Karpas-422 (cell line): ENCODE results near the gene NASP. TPM values are rescaled to one million over a fixed set of nuclear protein-coding genes. Genes with fewer than 3 reads are reported as not detected.

Experiments used
- DNase-seq: peaks from one replicate; pipeline ENCODE4 v3.0.0-alpha.2; 2015
- H2AFZ ChIP-seq: fragments of 200-600 bp; sonication (generic); 2 replicates; pipeline ENCODE4 v1.6.1; 2014; ENCODE audit warnings: antibody characterized with exemption, low read length, mixed read lengths
- H3K27ac ChIP-seq: fragments of 200-600 bp; sonication (generic); 2 replicates; pipeline ENCODE4 v1.5.1; 2014; ENCODE audit warnings: mild to moderate bottlenecking, low read length, moderate library complexity
- H3K27me3 ChIP-seq: fragments of 200-600 bp; sonication (generic); 2 replicates; pipeline ENCODE4 v1.6.1; 2014; ENCODE audit warnings: low read length, mixed read lengths
- H3K36me3 ChIP-seq: fragments of 200-600 bp; sonication (generic); 2 replicates; pipeline ENCODE4 v1.6.1; 2014; ENCODE audit warnings: low read length, mixed read lengths; ENCODE audit not compliant: insufficient read depth
- H3K4me1 ChIP-seq: fragments of 200-600 bp; sonication (generic); 2 replicates; pipeline ENCODE4 v1.6.1; 2014; ENCODE audit warnings: mild to moderate bottlenecking, low read length, mixed read lengths
- H3K4me2 ChIP-seq: fragments of 200-600 bp; sonication (generic); 2 replicates; pipeline ENCODE4 v1.6.1; 2014; ENCODE audit warnings: low read length, low read depth, mild to moderate bottlenecking; ENCODE audit not compliant: poor library complexity, severe bottlenecking
- H3K4me3 ChIP-seq: fragments of 200-600 bp; sonication (generic); 2 replicates; pipeline ENCODE4 v1.5.1; 2014; ENCODE audit warnings: mild to moderate bottlenecking, antibody characterized with exemption, low read length, mixed read lengths
- H3K79me2 ChIP-seq: fragments of 200-600 bp; sonication (generic); 2 replicates; pipeline ENCODE4 v1.6.1; 2014; ENCODE audit warnings: mild to moderate bottlenecking, low read length, mixed read lengths
- H3K9ac ChIP-seq: fragments of 200-600 bp; sonication (generic); 2 replicates; pipeline ENCODE4 v1.6.0; 2014; ENCODE audit warnings: low read length
- H3K9me2 ChIP-seq: fragments of 200-600 bp; sonication (generic), shearing (Covaris generic); replicated peaks from 2 replicates; pipeline ENCODE4 v1.6.0; 2014; ENCODE audit warnings: mild to moderate bottlenecking, low read length, moderate library complexity; ENCODE audit not compliant: insufficient read depth
- H3K9me3 ChIP-seq: fragments of 300-700, 200-600 bp; sonication (generic); 2 replicates; pipeline ENCODE4 v1.6.1; 2014; ENCODE audit warnings: low read length, mixed read lengths
- H4K20me1 ChIP-seq: fragments of 200-600 bp; sonication (generic); 2 replicates; pipeline ENCODE4 v1.6.1; 2014; ENCODE audit warnings: mild to moderate bottlenecking, antibody characterized with exemption, low read length, low read depth; ENCODE audit not compliant: insufficient read depth
- total RNA-seq: library from RNA; depleted of rRNA; stranded (reverse); fragments of >200 nt; shearing (Covaris generic); gene quantifications from 2 replicates; pipeline ENCODE4 v1.2.3, GENCODE V29; 2014; ENCODE audit warnings: low replicate concordance

NASP gene
- total RNA-seq, 1 experiment from 2014 or later, result 61.8 TPM

GRCh38 chr1:45574105-45574626 is 9.7 kb upstream of the NASP start:
- Histone ChIP-seq H3K9me3 (no peaks in the 10 kb centered on the region), H3K36me3 (peaks cover 15% of the 10 kb centered on the region), H3K9me2 (no peaks in the 10 kb centered on the region), H3K27ac (no peak overlapping the region), H4K20me1 (no peaks in the 10 kb centered on the region), H3K4me2 (no peak overlapping the region), H3K9ac (no peak overlapping the region), H3K4me1 (no peaks in the 10 kb centered on the region), H3K27me3 (no peaks in the 10 kb centered on the region), H3K79me2 (no peaks in the 10 kb centered on the region), H2AFZ (no peak overlapping the region), H3K4me3 (no peak overlapping the region)
- no peak for DNase-seq

GRCh38 chr1:45583264-45583665 is 576 bp upstream of the NASP start:
- peak overlapping the region; percentile 85 for H3K4me3 ChIP-seq

GRCh38 chr1:45584351-45585109 is 689 bp downstream of the NASP start:
- H2AFZ ChIP-seq, result peak overlapping the region; percentile 74; the same call in 1 of the 2 replicates

More at GRCh38 chr1:45583264-45583665, 576 bp upstream of the NASP start:
- H3K9me2 ChIP-seq, result no peaks in the 10 kb centered on the region
- H3K27me3 ChIP-seq, result no peaks in the 10 kb centered on the region
- H3K9me3 ChIP-seq, result no peaks in the 10 kb centered on the region
- peaks cover 44% of the 10 kb centered on the region for H3K79me2 ChIP-seq
- peak overlapping the region; percentile 97 for H3K4me2 ChIP-seq
- peak overlapping the region; percentile 94 for H2AFZ ChIP-seq
- peaks cover 38% of the 10 kb centered on the region for H3K4me1 ChIP-seq
- H3K27ac ChIP-seq, result peak overlapping the region; percentile 78
- peaks cover 28% of the 10 kb centered on the region for H4K20me1 ChIP-seq
- peak overlapping the region; percentile 92 for H3K9ac ChIP-seq
- H3K36me3 ChIP-seq, result peaks cover 12% of the 10 kb centered on the region; the same call in 1 of the 2 replicates
- DNase-seq, result peak; percentile 99

GRCh38 chr1:45585110-45585426 is 1.2 kb downstream of the NASP start:
- DNase-seq, result no peak
- H3K4me3 ChIP-seq, result peak overlapping the region; percentile 85
- H3K4me1 ChIP-seq, result peaks cover 52% of the 10 kb centered on the region
- H3K79me2 ChIP-seq, result peaks cover 62% of the 10 kb centered on the region
- peak overlapping the region; percentile 97 for H3K4me2 ChIP-seq
- H3K36me3 ChIP-seq, result peaks cover 12% of the 10 kb centered on the region; the same call in 1 of the 2 replicates
- H4K20me1 ChIP-seq, result peaks cover 43% of the 10 kb centered on the region
- H3K27me3 ChIP-seq, result no peaks in the 10 kb centered on the region
- H2AFZ ChIP-seq, result no peak overlapping the region
- no peaks in the 10 kb centered on the region for H3K9me3 ChIP-seq
- H3K9me2 ChIP-seq, result no peaks in the 10 kb centered on the region
- H3K27ac ChIP-seq, result no peak overlapping the region
- peak overlapping the region; percentile 92 for H3K9ac ChIP-seq

More at GRCh38 chr1:45584351-45585109, 689 bp downstream of the NASP start:
- H3K9ac ChIP-seq, result peak overlapping the region; percentile 92
- H3K4me1 ChIP-seq, result peaks cover 46% of the 10 kb centered on the region
- H4K20me1 ChIP-seq, result peaks cover 38% of the 10 kb centered on the region
- H3K36me3 ChIP-seq, result peaks cover 12% of the 10 kb centered on the region; the same call in 1 of the 2 replicates
- peak; percentile 96 for DNase-seq
- H3K79me2 ChIP-seq, result peaks cover 56% of the 10 kb centered on the region
- peak overlapping the region; percentile 85 for H3K4me3 ChIP-seq
- H3K27ac ChIP-seq, result peak overlapping the region; percentile 74
- H3K4me2 ChIP-seq, result peak overlapping the region; percentile 97
- H3K9me2 ChIP-seq, result no peaks in the 10 kb centered on the region
- H3K9me3 ChIP-seq, result no peaks in the 10 kb centered on the region
- no peaks in the 10 kb centered on the region for H3K27me3 ChIP-seq

DNA sequence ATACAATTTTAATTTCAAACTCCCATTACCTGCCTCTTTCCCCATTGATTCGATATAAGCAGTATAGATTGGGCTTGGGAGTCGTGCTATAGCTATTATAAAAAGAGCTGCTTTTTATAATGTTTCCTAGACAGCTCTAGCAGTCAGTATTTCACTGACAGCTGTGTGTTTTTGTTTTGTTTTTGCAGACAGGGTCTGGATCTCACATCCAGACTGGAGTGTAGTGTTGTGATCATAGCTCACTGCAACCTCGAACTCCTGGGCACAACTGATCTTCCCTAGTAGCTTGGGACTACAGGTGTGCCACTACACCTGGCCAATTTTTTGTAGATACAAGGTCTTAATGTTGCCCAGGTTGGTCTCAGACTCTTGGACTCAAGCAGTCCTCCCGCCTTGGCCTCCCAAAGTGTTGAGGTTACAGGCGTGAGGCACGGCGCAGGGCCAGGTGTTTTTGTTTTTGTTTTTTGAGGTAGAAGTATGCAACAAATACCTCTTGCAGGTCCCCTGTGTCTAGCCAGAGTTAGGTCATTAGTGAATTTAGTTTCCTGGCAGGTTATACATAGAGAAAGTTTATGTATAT is 1.7 kb downstream of the NASP start:
- H3K27me3 ChIP-seq, result no peaks in the 10 kb centered on the region
- peaks cover 12% of the 10 kb centered on the region; the same call in 1 of the 2 replicates for H3K36me3 ChIP-seq
- H3K4me2 ChIP-seq, result peak overlapping the region; percentile 97
- peak overlapping the region; percentile 92 for H3K9ac ChIP-seq
- peaks cover 67% of the 10 kb centered on the region for H3K79me2 ChIP-seq
- H4K20me1 ChIP-seq, result peaks cover 44% of the 10 kb centered on the region
- no peak for DNase-seq
- H3K9me2 ChIP-seq, result no peaks in the 10 kb centered on the region
- no peak overlapping the region for H2AFZ ChIP-seq
- H3K27ac ChIP-seq, result no peak overlapping the region
- peaks cover 53% of the 10 kb centered on the region for H3K4me1 ChIP-seq
- peak overlapping the region; percentile 85 for H3K4me3 ChIP-seq
- H3K9me3 ChIP-seq, result no peaks in the 10 kb centered on the region

DNA sequence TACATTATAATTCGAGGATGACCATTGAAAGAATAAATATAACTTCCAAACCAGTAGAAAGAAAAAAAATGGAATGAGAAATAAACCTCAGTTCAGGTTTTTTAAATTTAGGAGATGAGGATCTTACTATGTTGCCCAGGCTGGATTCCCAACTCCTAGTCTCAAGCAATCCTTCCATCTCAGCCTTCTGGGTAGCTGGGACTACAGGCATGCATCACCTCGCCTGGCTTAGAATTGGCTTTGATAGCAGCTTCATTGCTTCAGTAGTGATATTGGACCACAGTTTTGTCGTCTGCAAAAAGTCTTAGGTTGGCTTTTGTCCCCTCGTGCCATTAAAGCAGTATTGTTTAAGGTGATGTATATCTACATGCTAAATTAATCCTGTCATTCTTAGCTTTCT is 2.9 kb downstream of the NASP start:
- Histone ChIP-seq H2AFZ (no peak overlapping the region), H3K36me3 (peaks cover 17% of the 10 kb centered on the region; the same call in 1 of the 2 replicates), H3K4me2 (peak overlapping the region; percentile 97), H3K9ac (peak overlapping the region; percentile 92; the same call in 1 of the 2 replicates), H3K9me3 (no peaks in the 10 kb centered on the region), H3K4me1 (peaks cover 52% of the 10 kb centered on the region), H3K4me3 (no peak overlapping the region), H3K27me3 (no peaks in the 10 kb centered on the region), H3K9me2 (no peaks in the 10 kb centered on the region), H4K20me1 (peaks cover 44% of the 10 kb centered on the region), H3K79me2 (peaks cover 78% of the 10 kb centered on the region), H3K27ac (no peak overlapping the region)
- DNase-seq, result no peak

DNA sequence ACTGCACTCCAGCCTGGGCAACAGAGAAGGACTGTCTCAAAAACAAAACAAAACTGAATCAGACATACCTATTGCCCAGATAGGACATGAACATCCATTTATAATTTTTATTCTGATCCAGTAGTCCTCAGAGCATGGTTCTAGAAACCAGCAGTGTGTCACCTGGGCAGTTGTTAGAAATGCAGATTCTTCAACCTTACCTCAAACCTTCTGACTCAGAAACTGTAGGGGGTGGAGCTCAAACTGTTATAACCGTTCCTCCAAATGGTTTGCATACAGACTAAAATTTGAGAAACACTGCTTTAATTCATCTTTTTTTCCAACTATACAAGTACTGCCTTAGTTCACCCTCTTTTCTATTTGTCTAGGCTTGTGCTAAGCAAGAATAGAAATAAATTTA is 6.0 kb downstream of the NASP start:
- H3K4me3 ChIP-seq, result no peak overlapping the region
- no peak overlapping the region for H2AFZ ChIP-seq
- peaks cover 30% of the 10 kb centered on the region; the same call in 1 of the 2 replicates for H3K36me3 ChIP-seq
- peaks cover 38% of the 10 kb centered on the region for H3K4me1 ChIP-seq
- H4K20me1 ChIP-seq, result peaks cover 48% of the 10 kb centered on the region
- peaks cover 99% of the 10 kb centered on the region for H3K79me2 ChIP-seq
- no peaks in the 10 kb centered on the region for H3K9me2 ChIP-seq
- no peak overlapping the region for H3K27ac ChIP-seq
- H3K27me3 ChIP-seq, result no peaks in the 10 kb centered on the region
- H3K9ac ChIP-seq, result no peak overlapping the region
- no peak overlapping the region for H3K4me2 ChIP-seq
- H3K9me3 ChIP-seq, result no peaks in the 10 kb centered on the region
- no peak for DNase-seq

- Histone ChIP-seq H3K36me3 (peaks cover 42% of the 10 kb centered on the region; the same call in 1 of the 2 replicates), H3K9me3 (no peaks in the 10 kb centered on the region), H3K27ac (no peak overlapping the region), H4K20me1 (peaks cover 14% of the 10 kb centered on the region), H2AFZ (no peak overlapping the region), H3K4me3 (no peak overlapping the region), H3K9ac (no peak overlapping the region), H3K4me1 (peaks cover 8% of the 10 kb centered on the region), H3K4me2 (no peak overlapping the region), H3K27me3 (no peaks in the 10 kb centered on the region), H3K79me2 (peaks cover 98% of the 10 kb centered on the region), H3K9me2 (no peaks in the 10 kb centered on the region)
- DNase-seq, result no peak
Observed at GRCh38 chr1:45594412-45594811, 10.6 kb downstream of the NASP start.
